HepG2 (cell line): ENCODE results near the gene PDLIM4. TPM values are rescaled to one million over a fixed set of nuclear protein-coding genes. Genes with fewer than 3 reads are reported as not detected.

Source experiments
- ATAC-seq: fragments of 200-7000 bp; cut with Tn5 transposase; 3 replicates; pipeline ENCODE4 v1.9.1; 2020; ENCODE audit warnings: mild to moderate bottlenecking, moderate library complexity
- BruUV-seq: library from RNA; stranded (reverse); fragments of 400-500 nt; replicated peaks from 2 replicates; lab custom pipeline; 2021; lab: Mats Ljungman, UMichigan
- CTCF ChIA-PET: fragments of 300-600 bp; formaldehyde crosslinking; extraction: SDS; loops from one replicate; lab custom pipeline; 2021; ENCODE audit warnings: low total read pairs, inconsistent platforms, low intra/inter-chr PET ratio; lab: Yijun Ruan, JAX
- POLR2A ChIA-PET: fragments of 350-600 bp; sonication (Branson Sonifier 250); formaldehyde crosslinking; loops from one replicate; lab custom pipeline; 2020; ENCODE audit warnings: antibody characterized with exemption, inconsistent platforms; lab: Yijun Ruan, JAX
- DNase-seq: peaks from one replicate; pipeline ENCODE4 v3.0.0-alpha.2; 2015; ENCODE audit warnings: low spot score
- FAIRE-seq: peaks from 3 replicates; lab custom pipeline; 2011; peaks lifted over from hg19 to GRCh38; lab: Jason Lieb, UNC
- H2AFZ ChIP-seq: one replicate; pipeline ENCODE4 v1.6.1; 2011; ENCODE audit warnings: low read length, inconsistent platforms
- H3K27ac ChIP-seq: fragments of 300-600 bp; 3 replicates; pipeline ENCODE4 v1.8.0; 2011; ENCODE audit warnings: mixed run types, mild to moderate bottlenecking, mixed read lengths, low read length, inconsistent platforms; ENCODE audit not compliant: insufficient read depth; ENCODE audit errors: extremely low read length
- H3K27me3 ChIP-seq, 2 experiments: fragments of 200-600 bp in 1 of 2; 2 replicates in 1 of 2; 3 replicates in 1 of 2; pipeline versions ENCODE4 v1.6.0 to v1.8.0; 2011; ENCODE audit warnings: low read length in 2 of 2, mild to moderate bottlenecking in 2 of 2, moderate library complexity in 2 of 2, inconsistent platforms in 1 of 2; ENCODE audit not compliant: insufficient read depth in 2 of 2, control insufficient read depth in 1 of 2
- H3K36me3 ChIP-seq, 2 experiments: fragments of 200-600 bp in 1 of 2; replicated peaks in 1 of 2; 2 replicates in 1 of 2; 3 replicates in 1 of 2; pipeline versions ENCODE4 v1.5.1 to v1.8.0; 2011; ENCODE audit warnings: low read length in 2 of 2, inconsistent platforms in 1 of 2; ENCODE audit not compliant: insufficient read depth in 2 of 2, control insufficient read depth in 1 of 2
- H3K4me1 ChIP-seq: 2 replicates; pipeline ENCODE4 v1.5.1; 2012; ENCODE audit warnings: low read length, inconsistent platforms; ENCODE audit not compliant: insufficient read depth
- H3K4me2 ChIP-seq: 2 replicates; pipeline ENCODE4 v1.6.0; 2011; ENCODE audit warnings: low read depth, low read length, inconsistent platforms
- H3K4me3 ChIP-seq, 3 experiments: fragments of 200-600 bp in 1 of 3; sonication (generic), shearing (Covaris generic) in 1 of 3; replicated peaks in 1 of 3; 2 replicates each; pipeline ENCODE4 v1.5.1; 2011 to 2016; ENCODE audit warnings: low read length in 3 of 3, inconsistent platforms in 2 of 3, low read depth in 2 of 3, mild to moderate bottlenecking in 2 of 3, control low read depth in 1 of 3, mixed read lengths in 1 of 3; ENCODE audit not compliant: insufficient read depth in 1 of 3
- H3K79me2 ChIP-seq: one replicate; pipeline ENCODE4 v1.6.1; 2011; ENCODE audit warnings: low read length, inconsistent platforms; ENCODE audit not compliant: insufficient read depth
- H3K9ac ChIP-seq: 2 replicates; pipeline ENCODE4 v1.6.0; 2011; ENCODE audit warnings: mild to moderate bottlenecking, low read depth, low read length, inconsistent platforms; ENCODE audit not compliant: insufficient read depth
- H3K9me3 ChIP-seq: 2 replicates; pipeline ENCODE4 v1.5.1; 2012; ENCODE audit warnings: mild to moderate bottlenecking, low read length
- H4K20me1 ChIP-seq: 2 replicates; pipeline ENCODE4 v1.6.0; 2011; ENCODE audit warnings: inconsistent platforms, mild to moderate bottlenecking, low read length, moderate library complexity; ENCODE audit not compliant: insufficient read depth
- FOXJ3 ChIP-seq: sonication (generic); formaldehyde crosslinking; IDR thresholded peaks from 2 replicates; pipeline ENCODE4 v1.4.0; 2020; ENCODE audit warnings: missing genetic modification reagents, mild to moderate bottlenecking, borderline replicate concordance
- SALL1 ChIP-seq: sonication (generic); formaldehyde crosslinking; IDR thresholded peaks from 2 replicates; pipeline ENCODE4 v1.8.0; 2022; ENCODE audit warnings: mild to moderate bottlenecking, missing genetic modification reagents
- SP1 ChIP-seq, 2 experiments: fragments of 450-650 bp in 1 of 2; sonication (generic) in 1 of 2; formaldehyde crosslinking in 1 of 2; IDR thresholded peaks; 2 replicates each; pipeline versions ENCODE4 v1.4.0 to v1.6.1; 2016 to 2020; ENCODE audit warnings: missing genetic modification reagents in 1 of 2
- TEAD3 ChIP-seq: optimal IDR thresholded peaks from 2 replicates; pipeline ENCODE3; 2016; ENCODE audit warnings: borderline replicate concordance
- ZNF350 ChIP-seq: sonication (generic); formaldehyde crosslinking; IDR thresholded peaks from 2 replicates; pipeline ENCODE4 v1.4.0; 2020; ENCODE audit warnings: mild to moderate bottlenecking, low read depth, missing genetic modification reagents, borderline replicate concordance
- ZNF572 ChIP-seq: sonication (generic); formaldehyde crosslinking; IDR thresholded peaks from 2 replicates; pipeline ENCODE4 v1.5.1; 2020; ENCODE audit warnings: mild to moderate bottlenecking, missing genetic modification reagents
- WGBS: methylation state at CpG from one replicate; pipeline ENCODE4 v1.1.6; 2017; ENCODE audit warnings: low lambda C conversion rate; 5-methylcytosine and 5-hydroxymethylcytosine counted together
- in situ Hi-C: cut with HindIII; loops from 2 replicates; pipeline ENCODE4 v1.10.0; 2017; ENCODE audit warnings: low pct_unique_long_range_greater_than_20kb; ENCODE audit not compliant: extremely low pct_ligation_motif_present
- intact Hi-C: fragments of 100-400 bp; cut with micrococcal nuclease; formaldehyde crosslinking; loops from one replicate; pipeline ENCODE4 v1.10.0; 2022; ENCODE audit not compliant: unreplicated experiment
- polyA plus RNA-seq, 8 experiments: library from polyadenylated mRNA; depleted of rRNA in 3 of 8; stranded (reverse) in 7 of 8; unstranded in 1 of 8; fragments of >200 nt; fragmentation: Illumina TruSeq in 4 of 8; extraction: Trizol in 4 of 8; gene quantifications; 2 replicates each; pipeline versions ENCODE4 v1.2.1 to v1.2.3, GENCODE V29; 2011 to 2016; ENCODE audit warnings: low read depth in 4 of 8, missing spikeins in 1 of 8, mixed read lengths in 1 of 8; ENCODE audit not compliant: insufficient read depth in 1 of 8
- total RNA-seq, 5 experiments: library from RNA; depleted of rRNA; stranded (reverse); fragments of >200 nt; fragmentation: Illumina TruSeq; extraction: Trizol; gene quantifications; 2 replicates each; pipeline ENCODE4 v1.2.3, GENCODE V29; 2016; ENCODE audit warnings: low read depth in 1 of 5

PDLIM4 gene
- total and polyA plus RNA-seq, 2 of the 13 experiments (the other 11 are each of a cell fraction or from before 2014, with no cell fraction given) = 1.1 to 2.3 TPM

GRCh38 chr5:132258102-132259068 is 889 bp downstream of the PDLIM4 start:
- no TSS peak for BruUV-seq
- Histone ChIP-seq H3K27me3 (peaks cover 12 to 34% of the 10 kb centered on the region in 2 experiments), H3K36me3 (no peaks in the 10 kb centered on the region), H3K27ac (no peak overlapping the region), H3K4me2 (peak overlapping the region; percentile 86), H4K20me1 (no peaks in the 10 kb centered on the region), H3K9me3 (no peaks in the 10 kb centered on the region), H3K79me2 (no peaks in the 10 kb centered on the region), H3K9ac (peak overlapping the region; percentile 38), H2AFZ (peak overlapping the region; percentile 4)
- WGBS = 6% methylated on average over 7 of the region's 19 CpGs
- ATAC-seq = peak; percentile 55
- POLR2A ChIA-PET = no interaction called here
- CTCF ChIA-PET = no interaction called here
- intact Hi-C loops (no loop called here), in situ Hi-C loops (no loop called here)
- TF ChIP-seq ZNF350 (CRISPR knock-in tag) = 0 out of 2 replicates have a peak, but pooled peaks have one; percentile 12
- TF ChIP-seq ZNF572 = 0 out of 2 replicates have a peak, but pooled peaks have one; percentile 42
- peak; percentile 6; the same call in 1 of the 2 replicates for TF ChIP-seq SALL1
- TF ChIP-seq SP1 (IDR thresholded peaks at IDR 0.05) = no peak
- TF ChIP-seq SP1 (CRISPR knock-in tag; IDR thresholded peaks at IDR 0.05) = no peak
- TF ChIP-seq TEAD3 = no peak
- no peak for TF ChIP-seq FOXJ3 (CRISPR knock-in tag)
- TF ChIP-seq, all 625 proteins: peak for 3
- no peak for FAIRE-seq
- no peak for DNase-seq
- Histone ChIP-seq H3K4me3 (peak overlapping the region; percentile 54 to 81 (median 58)), H3K4me1 (peaks cover 14% of the 10 kb centered on the region)
